Activated CD8-positive, alpha-beta memory T cell treated with anti-CD3 and anti-CD28 coated beads, Interleukin-2, amount 10 ng/mL, durations not matched to agents 7 days and 5 days (primary cell): ENCODE measurements around the gene ZNF48. TPM values are rescaled to one million over a fixed set of nuclear protein-coding genes. Genes with fewer than 3 reads are reported as not detected.

ENCODE experiments used
- ATAC-seq: fragments of 150-1000 bp; cut with Tn5 transposase; one replicate; pipeline ENCODE4 v1.10.0; 2021; ENCODE audit warnings: moderate library complexity
- CTCF ChIA-PET: fragments of 350-600 bp; sonication (Branson Sonifier 250); formaldehyde crosslinking; loops from one replicate; lab custom pipeline; 2021; ENCODE audit warnings: antibody characterized with exemption; lab: Charles Lee
- DNase-seq: peaks from one replicate; pipeline ENCODE4 v3.0.0-alpha.2; 2020
- H3K27ac Mint-ChIP-seq: one replicate; pipeline ENCODE4 v1.8.0; 2021; ENCODE audit warnings: mild to moderate bottlenecking, mixed read lengths
- H3K27me3 Mint-ChIP-seq: one replicate; pipeline ENCODE4 v1.8.0; 2021; ENCODE audit warnings: mixed read lengths
- H3K36me3 Mint-ChIP-seq: one replicate; pipeline ENCODE4 v1.8.0; 2021; ENCODE audit warnings: mild to moderate bottlenecking, mixed read lengths
- H3K4me1 Mint-ChIP-seq: one replicate; pipeline ENCODE4 v1.8.0; 2021; ENCODE audit warnings: mixed read lengths
- H3K4me3 Mint-ChIP-seq: one replicate; pipeline ENCODE4 v1.8.0; 2021; ENCODE audit warnings: mild to moderate bottlenecking, moderate library complexity, mixed read lengths
- H3K9me3 Mint-ChIP-seq: one replicate; pipeline ENCODE4 v1.8.0; 2022; ENCODE audit warnings: low read depth, mixed read lengths
- total RNA-seq, 2 experiments: library from RNA; stranded (reverse); gene quantifications; one replicate each; pipeline ENCODE4 v1.2.3, GENCODE V29; 2021

Gene ZNF48
- total RNA-seq, result 10 to 100 TPM; 13.7 to 15.6 TPM

GRCh38 chr16:30395155-30395991 lies at the start of gene ZNF48:
ZNF48 (plus strand) TSS chr16:30395420; CDS start chr16:30395795, 375 bp downstream.
- peak; percentile 78 for ATAC-seq
- peak; percentile 67 for DNase-seq
- CTCF ChIA-PET, result interaction anchor here (0.7 to 8.2 kb wide), 7 partner anchors 9 to 252 kb away, joined by 3 to 73 read pairs (median 5); partner anchors contain the start of genes SEPTIN1 and ZNF771
- Mint-ChIP-seq H3K9me3 (no peaks in the 10 kb centered on the region), H3K4me3 (peak within 1 kb of the TSS; percentile 79), H3K36me3 (peaks cover 8% of the 10 kb centered on the region), H3K4me1 (peaks cover 44% of the 10 kb centered on the region), H3K27ac (peak within 1 kb of the TSS; percentile 70), H3K27me3 (peaks cover 2% of the 10 kb centered on the region)

- Mint-ChIP-seq H3K4me3 (no peak overlapping the region), H3K27me3 (no peaks in the 10 kb centered on the region), H3K27ac (no peak overlapping the region), H3K36me3 (peaks cover 12% of the 10 kb centered on the region), H3K9me3 (no peaks in the 10 kb centered on the region), H3K4me1 (peaks cover 23% of the 10 kb centered on the region)
- ATAC-seq (no peak), DNase-seq (no peak)
- CTCF ChIA-PET, result no interaction called here
Observed at GRCh38 chr16:30346286-30346685, 48.9 kb upstream of the ZNF48 start.

DNA sequence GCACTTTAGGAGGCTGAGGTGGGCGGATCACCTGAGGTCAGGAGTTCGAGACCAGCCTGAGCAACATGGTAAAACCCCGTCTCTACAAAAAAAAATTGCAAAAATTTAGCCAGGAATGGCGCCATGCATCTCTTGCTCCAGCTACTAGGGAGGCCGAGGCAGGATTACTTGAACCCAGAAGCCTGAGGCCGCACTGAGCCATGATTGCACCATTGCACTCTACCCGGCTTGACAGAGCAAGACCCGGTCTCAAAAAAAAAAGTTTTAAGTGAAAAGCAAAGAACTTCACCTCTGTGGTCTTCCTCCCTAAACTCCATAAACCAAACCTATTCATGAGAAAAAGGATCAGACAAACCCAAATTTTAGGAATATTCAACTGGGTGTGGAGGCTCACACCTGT lies 47.1 kb upstream of the ZNF48 start:
- CTCF ChIA-PET, result interaction anchor here (0.5 kb wide), 1 partner anchor 20 kb away, joined by 3 read pairs; no protein-coding TSS in a partner anchor
- no peak for DNase-seq
- no peak overlapping the region for H3K27ac Mint-ChIP-seq

DNA sequence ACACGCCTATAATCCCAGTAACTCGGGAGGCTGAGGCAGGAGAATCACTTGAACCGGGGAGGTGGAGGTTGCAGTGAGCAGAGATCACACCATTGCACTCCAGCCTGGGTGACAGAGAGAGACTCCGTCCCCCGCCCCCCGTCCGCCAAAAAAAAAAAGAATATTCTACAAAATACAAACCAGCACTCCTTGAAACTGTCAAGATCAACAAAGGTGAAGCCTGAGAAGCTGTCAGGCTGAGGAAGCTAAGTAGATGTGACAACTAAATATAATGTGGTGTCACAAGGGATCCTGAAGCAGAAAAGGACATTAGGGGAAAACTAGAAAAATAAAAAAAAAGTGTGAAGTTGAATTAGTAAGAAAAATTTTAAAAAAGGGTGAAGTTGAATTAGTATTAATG lies 46.3 kb upstream of the ZNF48 start:
- Mint-ChIP-seq H3K4me3 (no peak overlapping the region), H3K27me3 (no peaks in the 10 kb centered on the region), H3K9me3 (no peaks in the 10 kb centered on the region), H3K27ac (peak overlapping the region; percentile 81), H3K4me1 (peaks cover 42% of the 10 kb centered on the region), H3K36me3 (peaks cover 23% of the 10 kb centered on the region)
- CTCF ChIA-PET, result no interaction called here
- DNase-seq (no peak), ATAC-seq (no peak)

More for the DNA sequence above, 47.1 kb upstream of the ZNF48 start:
- H3K4me3 Mint-ChIP-seq, result no peak overlapping the region
- H3K27me3 Mint-ChIP-seq, result no peaks in the 10 kb centered on the region
- H3K4me1 Mint-ChIP-seq, result peaks cover 37% of the 10 kb centered on the region
- peaks cover 22% of the 10 kb centered on the region for H3K36me3 Mint-ChIP-seq
- no peaks in the 10 kb centered on the region for H3K9me3 Mint-ChIP-seq
- no peak for ATAC-seq

DNA sequence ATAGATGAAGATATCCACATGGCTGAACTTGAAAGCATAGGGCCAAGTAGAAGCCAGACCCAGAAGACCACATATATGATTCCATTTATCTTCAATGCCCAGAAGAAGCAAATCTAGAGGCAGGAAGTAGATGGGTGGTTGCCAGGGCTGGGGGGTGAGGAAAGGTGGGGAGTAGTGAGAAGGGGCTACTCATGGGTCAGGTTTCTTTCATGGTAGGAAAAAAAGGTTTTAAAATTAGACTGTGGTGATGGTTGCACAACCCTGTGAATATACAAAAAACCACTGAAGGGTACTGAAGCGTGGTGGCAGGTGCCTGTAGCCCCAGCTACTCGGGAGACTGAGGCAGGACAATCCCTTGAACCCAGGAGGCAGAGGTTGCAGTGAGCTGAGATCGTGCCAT lies 45.5 kb upstream of the ZNF48 start:
- CTCF ChIA-PET, result no interaction called here
- Mint-ChIP-seq H3K4me3 (no peak overlapping the region), H3K27ac (peak overlapping the region; percentile 81)

DNA sequence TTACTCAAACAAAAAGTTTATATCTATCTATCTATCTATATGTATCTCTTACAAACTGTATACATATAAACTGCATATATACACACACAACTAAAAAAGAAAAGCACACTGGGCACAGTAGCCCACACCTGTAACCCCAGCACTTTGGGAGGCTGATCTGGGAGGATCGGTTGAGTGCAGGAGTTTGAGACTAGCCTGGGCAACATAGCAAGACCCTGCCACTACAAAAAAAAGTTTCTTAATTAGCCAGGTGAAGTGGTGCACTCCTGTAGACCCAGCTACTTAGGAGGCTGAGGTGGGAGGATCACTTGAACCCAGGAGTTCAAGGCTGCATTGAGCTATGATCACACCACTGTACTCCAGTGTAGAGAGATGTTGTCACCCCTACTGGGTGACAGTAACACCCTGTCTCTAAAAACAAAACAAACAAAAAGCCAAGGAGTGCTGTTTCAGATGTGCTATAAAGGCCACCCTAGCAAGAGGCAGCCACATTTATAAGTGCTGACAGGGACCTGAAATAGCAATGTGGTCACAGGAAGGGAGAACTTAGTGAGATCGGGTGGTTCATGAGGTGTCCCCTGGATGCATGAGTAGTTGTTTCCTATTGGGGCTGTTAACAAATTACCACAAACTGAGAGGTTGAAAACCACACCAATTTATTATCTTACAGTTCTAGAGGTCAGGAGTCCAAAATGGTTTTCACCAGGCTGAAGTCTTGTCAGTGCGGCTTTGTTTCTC lies 44.9 kb upstream of the ZNF48 start:
- DNase-seq (peak; percentile 79), ATAC-seq (peak; percentile 48)
- peak overlapping the region; percentile 81 for H3K27ac Mint-ChIP-seq
- H3K4me3 Mint-ChIP-seq, result no peak overlapping the region
- H3K4me1 Mint-ChIP-seq, result peaks cover 53% of the 10 kb centered on the region
- no peaks in the 10 kb centered on the region for H3K27me3 Mint-ChIP-seq
- H3K9me3 Mint-ChIP-seq, result no peaks in the 10 kb centered on the region
- CTCF ChIA-PET, result interaction anchor here (1.2 kb wide), 1 partner anchor 14 kb away, joined by 3 read pairs; no protein-coding TSS in a partner anchor
- H3K36me3 Mint-ChIP-seq, result peaks cover 23% of the 10 kb centered on the region

More for the DNA sequence above, 45.5 kb upstream of the ZNF48 start:
- DNase-seq, result no peak
- Mint-ChIP-seq H3K27me3 (no peaks in the 10 kb centered on the region), H3K4me1 (peaks cover 49% of the 10 kb centered on the region), H3K36me3 (peaks cover 23% of the 10 kb centered on the region), H3K9me3 (no peaks in the 10 kb centered on the region)
- ATAC-seq, result no peak

- CTCF ChIA-PET, result interaction anchor here (1.0 to 1.2 kb wide), 3 partner anchors 13 to 59 kb away, joined by 3 read pairs; partner anchors contain the start of gene TBC1D10B
- no peaks in the 10 kb centered on the region for H3K27me3 Mint-ChIP-seq
- H3K4me3 Mint-ChIP-seq, result no peak overlapping the region
- ATAC-seq (no peak), DNase-seq (no peak)
- H3K27ac Mint-ChIP-seq, result peak overlapping the region; percentile 81
- H3K9me3 Mint-ChIP-seq, result no peaks in the 10 kb centered on the region
- peaks cover 59% of the 10 kb centered on the region for H3K4me1 Mint-ChIP-seq
- H3K36me3 Mint-ChIP-seq, result peaks cover 23% of the 10 kb centered on the region
Observed at GRCh38 chr16:30351001-30351441, 44.2 kb upstream of the ZNF48 start.

- ATAC-seq (no peak), DNase-seq (no peak)
- H3K27ac Mint-ChIP-seq, result peak overlapping the region; percentile 81
- H3K36me3 Mint-ChIP-seq, result peaks cover 23% of the 10 kb centered on the region
- H3K27me3 Mint-ChIP-seq, result no peaks in the 10 kb centered on the region
- H3K4me3 Mint-ChIP-seq, result no peak overlapping the region
- CTCF ChIA-PET, result interaction anchor here (1.0 to 1.2 kb wide), 3 partner anchors 13 to 58 kb away, joined by 3 read pairs; partner anchors contain the start of gene TBC1D10B
- peaks cover 66% of the 10 kb centered on the region for H3K4me1 Mint-ChIP-seq
- no peaks in the 10 kb centered on the region for H3K9me3 Mint-ChIP-seq
Observed at GRCh38 chr16:30351586-30352419, 43.4 kb upstream of the ZNF48 start.

DNA sequence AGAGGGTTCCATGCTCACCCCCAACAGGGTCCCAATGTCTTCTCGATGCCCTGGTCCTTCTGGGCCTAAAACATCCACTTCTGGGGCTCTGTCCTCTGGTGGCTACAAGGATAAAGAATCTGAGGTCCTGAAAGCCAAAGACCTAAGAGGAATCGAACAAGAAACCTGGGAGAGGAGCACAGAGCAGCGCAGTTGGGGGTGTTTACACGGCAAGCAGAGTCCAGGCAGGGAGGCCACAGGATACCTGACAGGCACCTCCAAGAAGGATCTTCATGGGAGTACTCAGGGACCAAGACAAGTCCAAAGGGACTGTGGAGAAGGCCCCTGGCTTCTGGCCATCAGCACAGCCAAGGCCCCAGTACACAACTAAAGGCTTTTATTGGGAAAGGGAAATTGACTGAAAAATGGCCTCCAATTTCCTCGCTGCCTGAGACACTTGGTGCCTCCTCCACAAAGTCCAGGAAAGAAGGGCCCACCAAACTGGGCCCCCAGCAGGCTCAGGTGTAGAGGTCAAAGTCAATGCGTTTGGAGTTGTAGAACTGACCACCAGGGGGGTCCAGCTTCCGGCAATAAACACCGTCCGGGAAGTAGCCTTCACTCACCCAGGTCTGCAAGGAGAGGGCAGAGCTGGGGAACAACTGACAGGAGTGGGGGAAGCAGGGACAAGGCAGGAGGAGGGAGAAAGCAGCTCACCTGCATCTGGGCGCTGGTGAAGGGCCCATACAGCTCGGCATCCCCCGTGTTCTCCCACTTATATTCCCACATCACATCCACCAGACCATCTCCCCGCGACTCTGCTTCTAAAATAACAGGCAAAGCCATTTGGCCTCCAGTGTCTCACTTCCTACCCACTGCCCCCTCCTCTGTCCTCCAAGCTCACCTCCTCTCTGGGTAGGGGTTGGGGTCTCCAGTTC lies 42.5 kb upstream of the ZNF48 start:
- Mint-ChIP-seq H3K4me1 (peaks cover 73% of the 10 kb centered on the region), H3K27me3 (no peaks in the 10 kb centered on the region), H3K36me3 (peaks cover 29% of the 10 kb centered on the region), H3K27ac (no peak overlapping the region), H3K4me3 (peak overlapping the region; percentile 13), H3K9me3 (no peaks in the 10 kb centered on the region)
- DNase-seq (no peak), ATAC-seq (no peak)
- CTCF ChIA-PET, result interaction anchor here (1.7 kb wide), 1 partner anchor 11 kb away, joined by 3 read pairs; no protein-coding TSS in a partner anchor

DNA sequence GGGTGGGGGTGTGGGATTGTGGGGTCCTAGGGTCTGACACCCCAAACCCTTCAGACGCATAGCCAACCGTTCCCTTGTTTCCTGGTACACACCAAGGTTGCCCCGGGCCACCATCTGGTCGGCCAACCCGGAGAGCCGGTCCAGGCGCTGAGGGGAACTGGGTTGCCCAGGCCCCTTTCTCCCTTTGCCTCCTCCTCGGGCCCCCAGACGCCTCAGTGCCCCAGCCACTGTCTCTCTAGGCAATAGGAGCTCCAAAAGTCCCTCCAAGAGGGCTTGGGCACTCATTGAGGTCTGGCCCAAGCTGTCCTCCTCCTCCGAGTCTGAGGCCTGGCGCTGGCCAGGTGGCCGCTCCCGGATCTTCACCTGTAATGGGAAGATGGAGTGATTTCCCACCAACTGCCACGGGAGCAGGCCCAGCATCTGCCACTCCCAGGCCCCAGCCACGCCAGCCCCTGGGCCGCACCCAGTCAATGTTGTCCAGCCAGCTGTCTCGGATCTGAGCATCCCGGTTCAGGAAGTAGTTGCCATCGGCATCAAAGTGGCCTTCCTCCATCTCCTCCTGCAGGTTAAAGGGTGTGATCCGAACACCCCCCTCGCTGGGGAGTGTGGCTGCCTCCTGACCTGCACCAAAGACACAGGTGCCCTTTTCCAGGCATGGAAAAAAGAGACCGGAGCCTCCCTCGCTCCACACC lies 41.6 kb upstream of the ZNF48 start:
- Mint-ChIP-seq H3K27ac (no peak overlapping the region), H3K4me3 (peak overlapping the region; percentile 93), H3K9me3 (no peaks in the 10 kb centered on the region), H3K27me3 (no peaks in the 10 kb centered on the region), H3K4me1 (peaks cover 73% of the 10 kb centered on the region), H3K36me3 (peaks cover 32% of the 10 kb centered on the region)
- CTCF ChIA-PET, result interaction anchor here (0.7 to 1.9 kb wide), 9 partner anchors 10 to 261 kb away, joined by 3 to 8 read pairs (median 4); partner anchors contain the start of genes CORO1A and TBC1D10B
- ATAC-seq (no peak), DNase-seq (no peak)

- no peak for DNase-seq
- CTCF ChIA-PET, result interaction anchor here (0.7 to 1.9 kb wide), 10 partner anchors 9 to 262 kb away, joined by 3 to 8 read pairs (median 4); partner anchors contain the start of genes CORO1A and TBC1D10B
- Mint-ChIP-seq H3K27ac (peak overlapping the region; percentile 88), H3K9me3 (no peaks in the 10 kb centered on the region), H3K36me3 (peaks cover 30% of the 10 kb centered on the region), H3K4me3 (peak overlapping the region; percentile 93), H3K27me3 (no peaks in the 10 kb centered on the region), H3K4me1 (peaks cover 66% of the 10 kb centered on the region)
- peak; percentile 41 for ATAC-seq
Observed at GRCh38 chr16:30354423-30355143, 40.6 kb upstream of the ZNF48 start.
